GM12878 (cell line): ENCODE measurements around the gene ASAP2. TPM values are rescaled to one million over a fixed set of nuclear protein-coding genes. Genes with fewer than 3 reads are reported as not detected.

Source experiments
- ASH2L ChIP-seq: fragments of 300-600, 200-600 bp; sonication (generic); IDR thresholded peaks from 2 replicates; pipeline ENCODE4 v1.6.1; 2017; ENCODE audit warnings: low read depth, mild to moderate bottlenecking, borderline replicate concordance
- BACH1 ChIP-seq: fragments of 450-650 bp; IDR thresholded peaks from 2 replicates; pipeline ENCODE4 v1.6.1; 2017; ENCODE audit warnings: mild to moderate bottlenecking, borderline replicate concordance
- BCL11A ChIP-seq: IDR thresholded peaks from 2 replicates; pipeline ENCODE4 v1.6.1; 2011; ENCODE audit warnings: low read depth, low read length
- BRCA1 ChIP-seq: IDR thresholded peaks from 2 replicates; pipeline ENCODE4 v1.6.1; 2011; ENCODE audit warnings: low read depth, low read length, improper control_type of control experiment
- CBX5 ChIP-seq: sonication (generic); IDR thresholded peaks from 2 replicates; pipeline ENCODE4 v1.6.1; 2016; ENCODE audit warnings: low read depth, moderate library complexity, mild to moderate bottlenecking, inconsistent platforms
- CHD2 ChIP-seq: IDR thresholded peaks from 2 replicates; pipeline ENCODE4 v1.6.1; 2011; ENCODE audit warnings: low read depth, low read length, improper control_type of control experiment, borderline replicate concordance
- ETV6 ChIP-seq, 2 experiments: fragments of 450-650 bp in 1 of 2; IDR thresholded peaks in 1 of 2; conservative IDR thresholded peaks in 1 of 2; 2 replicates each; pipeline ENCODE4 v1.6.1; 2014; ENCODE audit warnings: antibody characterized with exemption in 1 of 2, borderline replicate concordance in 1 of 2, low read depth in 1 of 2, mild to moderate bottlenecking in 1 of 2, moderate library complexity in 1 of 2
- IKZF2 ChIP-seq, 2 experiments: fragments of 450-650 bp; IDR thresholded peaks; 2 replicates each; pipeline ENCODE4 v1.6.1; 2017; ENCODE audit warnings: mild to moderate bottlenecking in 2 of 2, moderate library complexity in 2 of 2
- NFXL1 ChIP-seq: fragments of 450-650 bp; IDR thresholded peaks from 2 replicates; pipeline ENCODE4 v1.6.1; 2017; ENCODE audit warnings: antibody characterized with exemption, mild to moderate bottlenecking, borderline replicate concordance
- NFYB ChIP-seq: IDR thresholded peaks from 2 replicates; pipeline ENCODE4 v1.6.1; 2011; ENCODE audit warnings: low read depth, mild to moderate bottlenecking, low read length, improper control_type of control experiment, moderate library complexity; ENCODE audit not compliant: insufficient read depth
- NKRF ChIP-seq: fragments of 450-650 bp; conservative IDR thresholded peaks from 2 replicates; pipeline ENCODE4 v1.6.1; 2017; ENCODE audit warnings: mild to moderate bottlenecking, moderate library complexity
- NR2C1 ChIP-seq: fragments of 450-650 bp; IDR thresholded peaks from 2 replicates; pipeline ENCODE4 v1.6.1; 2017; ENCODE audit warnings: antibody characterized with exemption, mild to moderate bottlenecking, moderate library complexity
- NR2F1 ChIP-seq: fragments of 450-650 bp; conservative IDR thresholded peaks from 2 replicates; pipeline ENCODE4 v1.6.1; 2017; ENCODE audit warnings: mild to moderate bottlenecking
- NRF1 ChIP-seq: conservative IDR thresholded peaks from 2 replicates; pipeline ENCODE4 v1.6.1; 2011; ENCODE audit warnings: mild to moderate bottlenecking, low read depth, low read length, improper control_type of control experiment
- PAX5 ChIP-seq: IDR thresholded peaks from 2 replicates; pipeline ENCODE4 v1.6.1; 2011; ENCODE audit warnings: low read depth, low read length, borderline replicate concordance
- PAX8 ChIP-seq: fragments of 450-650 bp; IDR thresholded peaks from 2 replicates; pipeline ENCODE4 v1.6.1; 2017; ENCODE audit warnings: mild to moderate bottlenecking, moderate library complexity
- POLR2AphosphoS5 ChIP-seq: IDR thresholded peaks from 2 replicates; pipeline ENCODE4 v1.6.1; 2011; ENCODE audit warnings: mild to moderate bottlenecking, low read length, inconsistent platforms
- RAD21 ChIP-seq: IDR thresholded peaks from 2 replicates; pipeline ENCODE4 v1.6.1; 2011; ENCODE audit warnings: mild to moderate bottlenecking, low read depth, low read length, moderate library complexity; ENCODE audit not compliant: insufficient read depth
- SIN3A ChIP-seq: IDR thresholded peaks from 2 replicates; pipeline ENCODE4 v1.6.1; 2012; ENCODE audit warnings: low read depth, low read length, improper control_type of control experiment
- STAT1 ChIP-seq: fragments of 450-650 bp; conservative IDR thresholded peaks from 2 replicates; pipeline ENCODE4 v1.6.1; 2014; ENCODE audit warnings: antibody characterized with exemption, mild to moderate bottlenecking
- ZNF207 ChIP-seq: fragments of 450-650 bp; IDR thresholded peaks from 2 replicates; pipeline ENCODE4 v1.6.1; 2014; ENCODE audit warnings: antibody characterized with exemption, mild to moderate bottlenecking, borderline replicate concordance
- ZNF24 ChIP-seq: fragments of 450-650 bp; IDR thresholded peaks from 2 replicates; pipeline ENCODE4 v1.6.1; 2017; ENCODE audit warnings: antibody characterized with exemption, mild to moderate bottlenecking
- polyA plus RNA-seq, 11 experiments: library from polyadenylated mRNA; depleted of rRNA in 4 of 11; unstranded in 6 of 11; stranded (reverse) in 5 of 11; fragments of >200 nt; fragmentation: Nextera tagmentation in 4 of 11; fragmentation: Illumina TruSeq in 1 of 11; extraction: Ambion mirVana in 4 of 11; extraction: Trizol in 1 of 11; gene quantifications; 1 replicate in 1 of 11; 2 replicates in 10 of 11; pipeline versions ENCODE4 v1.2.1 to v1.2.3, GENCODE V29; 2011 to 2016; ENCODE audit warnings: inconsistent platforms in 2 of 11, missing spikeins in 2 of 11, low read depth in 1 of 11
- total RNA-seq, 4 experiments: library from RNA; depleted of rRNA in 3 of 4; stranded (reverse); fragments of >200 nt in 3 of 4; fragmentation: Illumina TruSeq in 1 of 4; extraction: Trizol in 1 of 4; gene quantifications; 2 replicates each; pipeline versions ENCODE4 v1.2.1 to v1.2.3, GENCODE V29; 2013 to 2021
- TF ChIP-seq, protein P1 (sequence below): fragments of 450-650 bp; formaldehyde crosslinking; IDR thresholded peaks from 2 replicates; pipeline ENCODE4 v1.5.0; 2022; ENCODE audit warnings: mild to moderate bottlenecking, missing genetic modification characterization

ASAP2 gene
- total and polyA plus RNA-seq, 10 of the 15 experiments (the other 5 are each of a cell fraction or from before 2014, with no cell fraction given): 0.05 to 0.27 (median 0.07) TPM; not detected in 4

DNA sequence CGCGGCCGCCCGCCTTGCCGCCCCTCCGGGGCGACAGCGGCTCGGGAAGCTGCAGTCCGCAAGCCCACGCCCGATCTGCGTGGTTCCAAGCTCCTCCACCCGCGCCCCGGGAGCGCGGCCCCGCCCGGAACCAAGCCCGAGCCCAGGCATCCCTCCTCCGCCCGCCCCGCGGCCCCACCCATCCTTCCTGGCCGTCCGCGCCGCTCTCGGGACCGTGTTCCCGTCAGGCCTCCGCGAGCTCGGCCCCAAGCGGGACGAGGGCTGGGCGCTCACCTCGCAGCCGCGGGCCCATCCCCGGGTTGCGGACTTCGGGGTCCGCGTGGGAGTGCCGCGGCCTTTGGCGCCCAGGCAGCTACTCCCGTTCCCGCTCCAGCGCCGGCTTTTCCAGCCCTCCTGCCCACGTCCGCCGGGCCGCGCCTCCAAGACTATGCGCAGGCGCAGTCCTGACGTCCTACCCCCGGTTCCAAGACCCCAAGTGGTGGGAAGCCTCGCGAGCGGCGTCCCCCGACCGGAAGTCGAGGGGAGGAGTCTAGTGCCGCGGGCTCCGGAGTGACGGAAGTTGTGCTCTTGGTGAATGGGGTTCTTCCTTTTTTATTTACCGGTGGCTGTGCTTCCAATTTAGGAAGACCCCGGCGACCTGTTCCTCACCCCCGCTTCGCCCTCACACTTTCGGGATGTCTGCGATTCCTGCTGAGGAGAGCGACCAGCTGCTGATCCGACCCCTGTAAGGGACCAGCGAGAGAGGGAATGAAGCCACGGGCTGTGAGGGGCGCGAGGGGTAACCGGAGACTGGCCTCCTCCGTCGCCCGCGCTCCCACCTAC, 216.7 kb downstream of the ASAP2 start, which contains the start of the genes CPSF3 and ITGB1BP1 (continued):
- peak; percentile 80; the same call in 1 of the 2 replicates for TF ChIP-seq ZNF207
- 0 out of 2 replicates have a peak, but pooled peaks have one; percentile 20 for TF ChIP-seq PAX5
- TF ChIP-seq BACH1: peak; percentile 73; the same call in 1 of the 2 replicates
- TF ChIP-seq IKZF2 (IDR thresholded peaks at IDR 0.05): peak; percentile 60 to 62; a peak in 2 of 4 replicates
- no peak for TF ChIP-seq BCL11A
- TF ChIP-seq RAD21: no peak
- TF ChIP-seq PAX8: no peak
- peak; percentile 74 for TF ChIP-seq BRCA1
- 0 out of 2 replicates have a peak, but pooled peaks have one; percentile 83 for TF ChIP-seq ASH2L
- TF ChIP-seq CHD2: peak; percentile 97
- TF ChIP-seq POLR2AphosphoS5: peak; percentile 58
- peak; percentile 55 for TF ChIP-seq NRF1
- no peak for TF ChIP-seq ZNF24
- peak; percentile 38; the same call in 1 of the 2 replicates for TF ChIP-seq NR2C1
- no peak for TF ChIP-seq NFYB
- no peak for TF ChIP-seq ETV6 (conservative IDR thresholded peaks at IDR 0.05 in 1 of 2, IDR thresholded peaks at IDR 0.05 in 1 of 2; ENCODE audit: borderline replicate concordance in 1 of 2, low read depth in 1 of 2)
- TF ChIP-seq, protein P1, sequence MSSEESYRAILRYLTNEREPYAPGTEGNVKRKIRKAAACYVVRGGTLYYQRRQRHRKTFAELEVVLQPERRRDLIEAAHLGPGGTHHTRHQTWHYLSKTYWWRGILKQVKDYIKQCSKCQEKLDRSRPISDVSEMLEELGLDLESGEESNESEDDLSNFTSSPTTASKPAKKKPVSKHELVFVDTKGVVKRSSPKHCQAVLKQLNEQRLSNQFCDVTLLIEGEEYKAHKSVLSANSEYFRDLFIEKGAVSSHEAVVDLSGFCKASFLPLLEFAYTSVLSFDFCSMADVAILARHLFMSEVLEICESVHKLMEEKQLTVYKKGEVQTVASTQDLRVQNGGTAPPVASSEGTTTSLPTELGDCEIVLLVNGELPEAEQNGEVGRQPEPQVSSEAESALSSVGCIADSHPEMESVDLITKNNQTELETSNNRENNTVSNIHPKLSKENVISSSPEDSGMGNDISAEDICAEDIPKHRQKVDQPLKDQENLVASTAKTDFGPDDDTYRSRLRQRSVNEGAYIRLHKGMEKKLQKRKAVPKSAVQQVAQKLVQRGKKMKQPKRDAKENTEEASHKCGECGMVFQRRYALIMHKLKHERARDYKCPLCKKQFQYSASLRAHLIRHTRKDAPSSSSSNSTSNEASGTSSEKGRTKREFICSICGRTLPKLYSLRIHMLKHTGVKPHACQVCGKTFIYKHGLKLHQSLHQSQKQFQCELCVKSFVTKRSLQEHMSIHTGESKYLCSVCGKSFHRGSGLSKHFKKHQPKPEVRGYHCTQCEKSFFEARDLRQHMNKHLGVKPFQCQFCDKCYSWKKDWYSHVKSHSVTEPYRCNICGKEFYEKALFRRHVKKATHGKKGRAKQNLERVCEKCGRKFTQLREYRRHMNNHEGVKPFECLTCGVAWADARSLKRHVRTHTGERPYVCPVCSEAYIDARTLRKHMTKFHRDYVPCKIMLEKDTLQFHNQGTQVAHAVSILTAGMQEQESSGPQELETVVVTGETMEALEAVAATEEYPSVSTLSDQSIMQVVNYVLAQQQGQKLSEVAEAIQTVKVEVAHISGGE: peak; percentile 69
- TF ChIP-seq NFXL1: no peak
- peak; percentile 73; the same call in 1 of the 2 replicates for TF ChIP-seq STAT1
- TF ChIP-seq NKRF: peak; percentile 51; the same call in 1 of the 2 replicates
- TF ChIP-seq CBX5: no peak; the same call in 1 of the 2 replicates
- TF ChIP-seq NR2F1: peak; percentile 82; the same call in 1 of the 2 replicates
- peak; percentile 78 for TF ChIP-seq SIN3A
